Fibroblast of skin of back (primary cell): ENCODE results near the gene F12.

Experiments used
- DNase-seq: peaks from one replicate; pipeline ENCODE4 v3.0.0-alpha.2; 2013

Gene F12

GRCh38 chr5:177410575-177410974, 1.2 kb upstream of the F12 start:
- no peak for DNase-seq

GRCh38 chr5:177405805-177406204, 3.6 kb downstream of the F12 start:
- DNase-seq: no peak

GRCh38 chr5:177405312-177405711, 4.1 kb downstream of the F12 start:
- no peak for DNase-seq

GRCh38 chr5:177404641-177405179, 4.7 kb downstream of the F12 start:
- DNase-seq: no peak

- peak; percentile 76 for DNase-seq
Observed at GRCh38 chr5:177403792-177404640, 5.3 kb downstream of the F12 start.

GRCh38 chr5:177403102-177403791, 6.1 kb downstream of the F12 start:
- DNase-seq: no peak

DNA sequence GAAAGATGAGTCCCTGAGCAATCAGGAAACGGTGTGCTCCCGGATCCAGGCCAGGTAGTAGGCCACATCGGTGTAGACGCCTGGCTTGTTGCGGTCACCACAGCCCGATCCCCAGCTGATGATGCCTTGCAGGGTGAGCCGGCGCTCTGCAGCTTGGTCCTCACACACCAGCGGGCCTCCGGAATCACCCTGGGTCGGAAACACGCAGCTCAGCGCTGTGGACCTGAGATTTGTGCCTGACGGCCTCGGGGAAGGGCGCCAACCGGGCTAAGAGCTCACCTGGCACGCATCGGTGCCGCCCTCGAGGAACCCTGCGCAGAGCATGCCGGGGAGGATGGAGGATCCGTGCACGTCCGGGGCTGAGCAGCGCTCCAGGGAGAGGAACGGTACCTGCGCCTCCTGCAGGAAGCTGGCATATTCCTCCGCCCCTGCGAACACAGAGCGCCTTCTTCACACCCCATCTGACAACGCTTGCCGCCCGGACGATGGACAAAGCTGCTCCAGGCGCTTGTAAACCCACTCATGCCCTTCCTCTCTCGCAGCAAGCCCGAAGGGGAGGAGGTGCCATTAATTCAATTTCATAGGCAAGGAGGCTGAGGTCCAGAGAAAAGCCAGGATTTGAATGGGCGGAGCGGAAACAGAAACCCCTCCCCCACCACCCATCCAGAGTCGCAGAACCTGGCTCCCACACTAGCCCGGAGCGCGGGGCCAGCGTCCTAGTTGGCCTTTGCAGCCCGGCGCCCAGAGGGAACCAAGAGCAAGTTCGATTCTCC, 6.9 kb downstream of the F12 start:
- DNase-seq: peak; percentile 57

DNA sequence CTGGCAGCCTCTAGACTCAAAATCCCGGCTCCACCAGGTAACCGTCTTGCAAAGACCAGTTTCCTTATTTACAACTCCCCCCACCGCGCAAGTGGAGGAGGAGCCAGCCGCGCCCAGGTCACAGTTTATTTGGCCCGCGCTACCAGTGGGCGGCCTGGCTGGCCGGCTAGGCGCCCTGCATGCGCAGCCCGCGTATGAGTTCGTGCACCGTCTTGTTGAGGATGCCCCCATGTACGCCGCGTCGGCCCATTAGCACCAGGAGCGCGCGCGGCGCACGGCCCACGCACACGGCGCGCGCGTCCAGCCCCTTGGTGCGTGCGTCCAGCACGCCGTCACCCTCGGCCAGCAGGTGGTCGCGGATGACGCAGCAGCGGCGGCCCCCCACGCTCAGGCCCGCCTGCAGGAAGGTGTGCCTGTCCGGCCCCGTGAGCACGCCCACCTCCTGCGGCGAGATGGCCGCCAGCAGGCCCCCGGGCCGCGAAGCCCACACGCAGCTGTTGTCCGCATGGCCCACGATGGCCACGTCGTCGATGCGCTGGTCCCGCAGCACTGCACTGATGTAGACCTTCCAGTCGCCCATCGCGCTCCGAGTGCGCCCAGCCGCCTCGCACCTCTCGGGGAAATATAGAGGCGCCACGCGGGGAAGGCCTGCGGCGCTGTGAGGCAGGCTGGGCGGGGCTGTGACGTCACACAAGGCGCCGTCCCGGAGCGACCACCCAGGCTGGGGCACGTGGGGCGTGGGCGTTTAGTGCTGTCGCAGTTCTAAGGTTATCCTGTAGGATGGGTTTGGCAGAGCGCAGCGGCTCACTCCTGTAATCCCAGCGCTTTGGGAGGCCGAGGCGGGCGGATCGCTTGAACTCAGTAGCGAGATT, 9.1 kb downstream of the F12 start, which contains the start of gene PFN3:
Gene PFN3, minus strand, starts transcription at position 665 of the 872 bp plus-strand sequence. Its CDS starts 85 bp downstream, at position 580.
- peak; percentile 35 for DNase-seq

- DNase-seq: no peak
Observed at GRCh38 chr5:177397875-177398390, 11.4 kb downstream of the F12 start.

DNA sequence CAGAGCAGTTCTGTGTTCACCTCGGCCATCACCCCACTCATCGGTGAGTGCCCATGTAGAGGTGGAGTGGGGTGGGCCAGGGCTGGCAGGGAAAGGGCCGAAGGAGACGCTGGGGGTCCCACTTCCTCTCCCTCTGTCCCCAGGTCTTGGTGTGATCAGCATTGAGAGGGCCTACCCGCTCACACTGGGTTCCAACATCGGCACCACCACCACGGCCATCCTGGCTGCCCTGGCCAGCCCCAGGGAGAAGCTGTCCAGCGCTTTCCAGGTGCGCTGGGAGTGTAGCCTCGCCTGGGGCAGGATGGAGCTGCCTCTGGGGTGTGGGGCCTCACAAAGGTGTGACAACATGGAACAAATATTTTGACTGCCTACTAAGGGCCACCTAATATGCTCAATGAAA, 12.6 kb downstream of the F12 start:
- DNase-seq: no peak

DNA sequence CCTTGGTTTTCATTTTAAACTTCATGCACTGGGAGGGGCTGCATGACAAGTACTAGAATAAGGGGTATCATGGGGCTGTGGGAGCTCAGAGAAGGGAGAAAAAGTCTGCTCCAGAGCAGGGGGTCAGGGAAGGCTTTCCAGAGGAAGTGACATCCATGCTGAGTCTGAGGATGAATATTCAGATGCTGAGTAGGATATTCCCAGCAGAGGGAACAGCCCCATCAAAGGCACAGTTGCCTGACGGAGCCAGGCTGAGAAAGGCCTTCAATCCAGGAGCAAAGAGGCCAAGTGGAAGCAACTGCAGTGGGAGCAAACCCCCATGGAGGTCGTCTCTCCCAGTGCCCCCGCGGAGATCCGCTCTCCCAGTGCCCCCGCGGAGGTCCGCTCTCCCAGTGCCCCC, 13.3 kb downstream of the F12 start:
- no peak for DNase-seq

DNA sequence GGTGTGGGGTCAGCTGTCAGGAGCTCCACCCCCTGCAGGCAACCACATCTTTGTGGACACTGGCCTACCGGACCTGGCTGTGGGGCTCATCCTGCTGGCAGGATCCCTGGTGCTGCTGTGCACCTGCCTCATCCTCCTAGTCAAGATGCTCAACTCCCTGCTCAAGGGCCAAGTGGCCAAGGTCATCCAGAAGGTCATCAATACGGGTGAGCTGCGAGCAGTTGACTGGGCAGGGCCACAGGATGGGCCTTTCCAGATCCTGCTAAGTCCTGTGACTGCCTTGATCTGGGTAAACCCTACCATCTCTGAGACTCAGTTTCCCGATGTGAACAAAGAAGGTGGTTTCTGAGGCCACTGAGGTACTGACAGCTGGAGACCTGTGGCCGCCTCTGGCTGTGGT, 15.4 kb downstream of the F12 start:
- no peak for DNase-seq

DNA sequence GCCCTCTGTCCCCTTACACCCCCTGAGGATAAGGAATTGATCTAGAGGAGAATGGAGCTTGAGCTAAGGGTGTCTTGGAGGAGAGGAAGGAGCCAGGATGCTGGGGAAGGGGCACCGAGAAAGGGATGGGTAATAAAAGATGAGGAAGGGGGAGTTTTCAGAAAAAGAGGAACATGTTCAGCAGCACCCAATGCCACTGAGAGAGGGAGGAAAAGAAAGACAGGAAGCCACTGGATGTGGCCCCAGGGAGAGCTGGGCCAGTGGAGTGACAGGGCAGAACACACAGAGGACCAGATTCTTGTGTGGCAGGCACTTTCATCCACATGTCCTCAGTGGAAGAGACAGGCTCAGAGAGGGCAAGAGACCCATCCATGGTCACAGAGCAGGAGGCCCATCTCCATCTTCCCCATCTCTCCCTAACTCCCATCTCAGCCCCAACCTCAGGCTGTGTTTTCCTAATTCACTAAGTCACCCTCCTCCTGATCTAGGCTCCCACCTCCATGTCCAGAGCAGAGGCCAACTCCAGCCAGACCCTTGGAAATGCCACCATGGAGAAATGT, 16.1 kb downstream of the F12 start:
- DNase-seq: no peak

- DNase-seq: no peak
Observed at GRCh38 chr5:177392765-177393164, 16.6 kb downstream of the F12 start.

GRCh38 chr5:177390363-177391300, 18.7 kb downstream of the F12 start:
- DNase-seq: peak; percentile 80

DNA sequence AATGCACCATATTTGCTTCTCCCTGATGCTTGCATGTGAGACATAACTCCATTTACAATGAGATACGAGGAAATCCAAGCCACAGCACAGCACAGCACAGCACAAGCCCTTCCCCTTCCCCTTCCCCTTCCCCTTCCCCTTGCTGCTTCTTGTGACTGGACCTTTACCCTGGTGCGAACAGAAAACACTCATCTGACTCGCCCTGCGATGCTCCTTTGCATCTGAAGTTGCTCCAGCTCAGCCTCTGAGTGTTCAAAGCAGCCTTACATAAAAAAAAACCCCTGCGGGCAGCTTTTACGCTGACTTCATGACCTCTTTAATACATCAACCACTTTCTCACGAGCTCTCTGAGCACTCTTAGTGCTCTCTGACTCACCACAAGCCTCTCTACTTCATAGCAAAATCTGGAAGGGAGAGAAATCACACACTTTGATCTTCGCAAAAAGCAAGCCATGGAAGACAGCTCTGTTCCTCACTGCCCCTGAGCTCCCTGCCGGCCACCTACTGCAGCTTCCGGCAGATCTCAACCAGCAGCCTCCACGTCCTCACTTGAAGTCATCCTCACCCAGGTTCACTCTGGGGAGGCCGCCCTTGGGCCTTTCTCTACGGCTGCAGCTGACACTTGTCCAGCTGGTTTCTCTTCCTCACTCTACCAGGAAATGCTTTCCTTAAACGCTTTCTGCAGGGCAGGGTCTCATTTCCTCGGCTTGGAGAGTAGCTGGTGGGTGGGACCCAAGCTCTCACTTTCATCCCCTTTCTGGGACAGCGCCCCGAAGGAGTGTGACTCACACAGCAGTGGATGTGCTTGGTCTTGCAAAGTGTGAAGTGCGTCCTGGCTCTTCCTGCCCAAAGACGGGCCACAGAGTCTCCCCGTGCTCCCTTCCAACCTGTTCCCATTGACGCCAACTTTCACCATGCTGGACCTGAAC, 19.9 kb downstream of the F12 start:
- peak; percentile 84 for DNase-seq

DNA sequence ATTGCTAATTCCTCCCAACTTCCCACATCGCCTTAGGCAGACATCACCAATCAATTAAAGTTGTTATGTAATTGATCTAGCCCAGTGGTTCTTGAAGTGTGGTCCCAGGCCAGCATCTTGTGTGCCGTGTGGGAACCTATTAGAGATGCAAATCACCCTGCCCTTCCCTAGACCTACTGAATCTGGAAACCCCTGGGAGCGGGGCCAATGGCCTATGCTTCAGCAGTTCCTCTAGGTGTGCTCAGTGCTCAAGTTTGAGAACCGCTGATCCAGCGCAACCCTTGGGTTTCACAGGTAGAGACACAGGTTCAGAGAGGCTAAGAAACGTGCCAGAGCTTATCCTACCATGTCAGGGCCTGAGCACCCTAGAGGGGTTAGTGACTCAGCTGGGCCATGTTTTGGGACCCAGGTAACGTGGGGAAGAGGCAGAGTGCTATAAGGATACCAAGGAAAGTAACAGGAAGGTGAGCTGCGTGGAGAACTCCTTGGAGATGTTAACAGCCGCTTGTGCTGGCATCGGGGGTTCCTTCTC, 20.8 kb downstream of the F12 start:
- DNase-seq: no peak

GRCh38 chr5:177387405-177387804, 22.0 kb downstream of the F12 start:
- DNase-seq: no peak

DNA sequence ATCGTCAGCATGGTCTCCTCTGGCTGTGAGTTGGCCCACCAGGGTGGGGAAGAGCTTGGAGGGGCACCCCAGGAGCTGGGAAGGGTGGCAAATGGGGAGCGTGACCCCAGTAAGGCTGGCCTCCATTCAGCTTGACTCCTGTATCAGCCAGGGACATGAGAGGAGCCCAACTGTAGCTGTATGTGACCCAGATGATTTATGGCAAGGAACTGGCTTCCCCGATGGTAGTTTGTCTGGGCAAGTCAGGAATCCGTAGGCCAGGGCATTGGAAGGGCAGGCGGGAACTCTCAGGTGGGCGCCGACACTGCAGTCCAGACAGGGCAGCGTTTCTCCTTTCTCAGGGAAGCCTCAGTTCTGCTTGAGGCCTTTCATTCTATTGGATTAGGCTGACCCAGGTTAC, 22.8 kb downstream of the F12 start:
- no peak for DNase-seq
